Measurements from ENCODE around the gene LYPLA2. TPM values are rescaled to one million over a fixed set of nuclear protein-coding genes. Genes with fewer than 3 reads are reported as not detected.

Gene LYPLA2
- total and polyA plus RNA-seq, 2 experiments from 2014 or later, result 46.3 to 48.1 TPM

GRCh38 chr1:23751815-23752200 lies 39.1 kb upstream of the LYPLA2 start:
- DNase-seq, result no peak
- WGBS, 2 experiments (ENCODE audit: low coverage in 1 of 2, low lambda C conversion rate in 2 of 2, missing lambda C conversion rate in 2 of 2), result 85% methylated on average over 4 of the region's 4 CpGs
- no peak for TF ChIP-seq EZH2phosphoT487 (IDR thresholded peaks at IDR 0.05; ENCODE audit: insufficient read depth, low read depth)
- no peak for TF ChIP-seq EZH2 (IDR thresholded peaks at IDR 0.05; ENCODE audit: insufficient read depth, poor library complexity, severe bottlenecking)
- H3K9me2 ChIP-seq (ENCODE audit: insufficient read depth), result no peaks in the 10 kb centered on the region
- in situ Hi-C loops (cut with MboI), result no loop called here
- no peaks in the 10 kb centered on the region for H3K9me3 ChIP-seq (ENCODE audit: low read depth)
- no peak overlapping the region for H3K4me3 ChIP-seq
- peaks cover 98% of the 10 kb centered on the region for H3K79me2 ChIP-seq (ENCODE audit: insufficient read depth)
- no peak overlapping the region for H2AFZ ChIP-seq
- H3K27ac ChIP-seq, result no peak overlapping the region
- peaks cover 22% of the 10 kb centered on the region; the same call in 1 of the 2 replicates for H3F3A ChIP-seq (ENCODE audit: insufficient read depth)
- H3K27me3 ChIP-seq (replicated peaks; ENCODE audit: insufficient read depth), result no peaks in the 10 kb centered on the region
- no peak overlapping the region for H3K4me2 ChIP-seq (ENCODE audit: unreplicated experiment)
- no peak overlapping the region for H3K9ac ChIP-seq
- peaks cover 13% of the 10 kb centered on the region for H4K20me1 ChIP-seq (ENCODE audit: insufficient read depth)
- peaks cover 62% of the 10 kb centered on the region for H3K36me3 ChIP-seq (ENCODE audit: low read depth)
- H3K4me1 ChIP-seq (ENCODE audit: insufficient read depth), result peaks cover 17% of the 10 kb centered on the region

DNA sequence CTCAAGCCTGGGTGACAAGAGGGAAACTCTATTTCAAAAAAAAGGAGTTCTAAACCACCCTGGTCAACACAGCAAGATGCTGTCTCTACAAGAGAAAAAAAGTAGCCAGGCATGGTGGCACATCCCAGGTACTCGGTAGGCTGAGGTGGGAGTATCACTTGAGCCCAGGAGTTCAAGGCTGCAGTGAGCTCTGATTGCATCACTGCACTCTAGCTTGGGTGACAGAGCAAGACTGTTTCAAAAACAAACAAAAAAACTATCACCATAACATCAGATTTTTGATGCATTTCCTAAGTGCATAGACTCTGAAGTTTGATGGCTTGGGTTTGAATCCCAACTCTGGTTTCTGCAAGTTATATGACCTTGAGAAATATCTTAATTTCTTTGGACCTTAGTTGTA lies 38.0 kb upstream of the LYPLA2 start:
- TF ChIP-seq EZH2 (IDR thresholded peaks at IDR 0.05; ENCODE audit: insufficient read depth, poor library complexity, severe bottlenecking) (no peak), EZH2phosphoT487 (IDR thresholded peaks at IDR 0.05; ENCODE audit: insufficient read depth, low read depth) (no peak)
- peaks cover 15% of the 10 kb centered on the region for H3F3A ChIP-seq (ENCODE audit: insufficient read depth)
- no peaks in the 10 kb centered on the region for H3K9me2 ChIP-seq (ENCODE audit: insufficient read depth)
- no peak overlapping the region for H3K9ac ChIP-seq
- H3K27me3 ChIP-seq (replicated peaks; ENCODE audit: insufficient read depth), result no peaks in the 10 kb centered on the region
- peaks cover 72% of the 10 kb centered on the region for H3K36me3 ChIP-seq (ENCODE audit: low read depth)
- peaks cover 6% of the 10 kb centered on the region for H3K4me1 ChIP-seq (ENCODE audit: insufficient read depth)
- 97 to 100% methylated on average over 1 of the region's 1 CpG for WGBS, 2 experiments (ENCODE audit: low coverage in 1 of 2, low lambda C conversion rate in 2 of 2, missing lambda C conversion rate in 2 of 2)
- H3K4me2 ChIP-seq (ENCODE audit: unreplicated experiment), result no peak overlapping the region
- peaks cover 98% of the 10 kb centered on the region for H3K79me2 ChIP-seq (ENCODE audit: insufficient read depth)
- in situ Hi-C loops (cut with MboI), result no loop called here
- DNase-seq, result no peak
- H4K20me1 ChIP-seq (ENCODE audit: insufficient read depth), result 0 out of 2 replicates have a peak, but pooled peaks cover 3% of the 10 kb centered on the region
- no peak overlapping the region for H2AFZ ChIP-seq
- H3K4me3 ChIP-seq, result no peak overlapping the region
- H3K27ac ChIP-seq, result no peak overlapping the region
- H3K9me3 ChIP-seq (ENCODE audit: low read depth), result no peaks in the 10 kb centered on the region

GRCh38 chr1:23756676-23757075 lies 34.3 kb upstream of the LYPLA2 start:
- 0 out of 2 replicates have a peak, but pooled peaks cover 3% of the 10 kb centered on the region for H4K20me1 ChIP-seq (ENCODE audit: insufficient read depth)
- TF ChIP-seq EZH2phosphoT487 (IDR thresholded peaks at IDR 0.05; ENCODE audit: insufficient read depth, low read depth) (no peak), EZH2 (IDR thresholded peaks at IDR 0.05; ENCODE audit: insufficient read depth, poor library complexity, severe bottlenecking) (no peak)
- H3F3A ChIP-seq (ENCODE audit: insufficient read depth), result peaks cover 4% of the 10 kb centered on the region; the same call in 1 of the 2 replicates
- H3K27me3 ChIP-seq (replicated peaks; ENCODE audit: insufficient read depth), result no peaks in the 10 kb centered on the region
- no peak overlapping the region for H3K4me2 ChIP-seq (ENCODE audit: unreplicated experiment)
- no peaks in the 10 kb centered on the region for H3K9me2 ChIP-seq (ENCODE audit: insufficient read depth)
- H3K27ac ChIP-seq, result peak overlapping the region; percentile 16; the same call in 1 of the 2 replicates
- peaks cover 80% of the 10 kb centered on the region for H3K79me2 ChIP-seq (ENCODE audit: insufficient read depth)
- H3K4me1 ChIP-seq (ENCODE audit: insufficient read depth), result no peaks in the 10 kb centered on the region
- H3K9me3 ChIP-seq (ENCODE audit: low read depth), result no peaks in the 10 kb centered on the region
- DNase-seq, result peak; percentile 76
- no peak overlapping the region for H2AFZ ChIP-seq
- in situ Hi-C loops (cut with MboI), result no loop called here
- H3K4me3 ChIP-seq, result no peak overlapping the region
- WGBS, 2 experiments (ENCODE audit: low coverage in 1 of 2, low lambda C conversion rate in 2 of 2, missing lambda C conversion rate in 2 of 2), result 91 to 97% methylated on average over 3 of the region's 3 CpGs
- H3K36me3 ChIP-seq (ENCODE audit: low read depth), result peaks cover 92% of the 10 kb centered on the region
- H3K9ac ChIP-seq, result no peak overlapping the region

- Histone ChIP-seq H3K4me2 (ENCODE audit: unreplicated experiment) (no peak overlapping the region), H3K27ac (no peak overlapping the region), H3K36me3 (ENCODE audit: low read depth) (peaks cover 91% of the 10 kb centered on the region), H3K4me3 (no peak overlapping the region), H3K9ac (no peak overlapping the region), H3K9me3 (ENCODE audit: low read depth) (no peaks in the 10 kb centered on the region), H3K9me2 (ENCODE audit: insufficient read depth) (no peaks in the 10 kb centered on the region), H3K4me1 (ENCODE audit: insufficient read depth) (no peaks in the 10 kb centered on the region), H3F3A (ENCODE audit: insufficient read depth) (peaks cover 12% of the 10 kb centered on the region), H4K20me1 (ENCODE audit: insufficient read depth) (0 out of 2 replicates have a peak, but pooled peaks cover 3% of the 10 kb centered on the region), H2AFZ (no peak overlapping the region), H3K79me2 (ENCODE audit: insufficient read depth) (peaks cover 80% of the 10 kb centered on the region), H3K27me3 (replicated peaks; ENCODE audit: insufficient read depth) (no peaks in the 10 kb centered on the region)
- in situ Hi-C loops (cut with MboI), result no loop called here
- DNase-seq, result no peak
- WGBS, 2 experiments (ENCODE audit: low coverage in 1 of 2, low lambda C conversion rate in 2 of 2, missing lambda C conversion rate in 2 of 2), result 83 to 100% methylated on average over 1 of the region's 1 CpG
- TF ChIP-seq EZH2 (IDR thresholded peaks at IDR 0.05; ENCODE audit: insufficient read depth, poor library complexity, severe bottlenecking) (no peak), EZH2phosphoT487 (IDR thresholded peaks at IDR 0.05; ENCODE audit: insufficient read depth, low read depth) (no peak)
These were observed 33.1 kb upstream of the LYPLA2 start for GRCh38 chr1:23757812-23758211.

DNA sequence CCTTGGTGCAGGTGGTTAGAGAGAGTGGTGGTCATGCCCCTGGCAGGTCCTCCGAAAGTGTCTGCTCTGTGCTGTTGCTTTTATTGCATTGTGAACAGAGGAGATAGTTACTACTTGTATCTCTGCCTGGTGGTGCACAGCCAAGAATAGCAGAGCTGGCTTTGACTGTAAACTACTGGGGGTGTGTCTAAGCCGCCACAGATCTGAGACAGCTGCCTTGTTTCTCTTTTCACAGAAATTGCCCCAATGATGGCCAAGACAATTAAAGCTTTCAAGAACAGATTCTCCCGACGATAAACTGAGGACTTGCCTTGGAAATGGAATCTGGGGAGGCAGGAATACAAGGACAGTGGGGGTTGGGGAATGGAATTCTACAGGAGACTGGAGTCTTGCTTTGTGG lies 31.7 kb upstream of the LYPLA2 start:
- no peak for DNase-seq
- no peak overlapping the region for H3K4me3 ChIP-seq
- no peaks in the 10 kb centered on the region for H3K9me2 ChIP-seq (ENCODE audit: insufficient read depth)
- no peaks in the 10 kb centered on the region for H4K20me1 ChIP-seq (ENCODE audit: insufficient read depth)
- peaks cover 20% of the 10 kb centered on the region for H3F3A ChIP-seq (ENCODE audit: insufficient read depth)
- no peak overlapping the region for H3K9ac ChIP-seq
- H3K9me3 ChIP-seq (ENCODE audit: low read depth), result no peaks in the 10 kb centered on the region
- H3K27ac ChIP-seq, result no peak overlapping the region
- peaks cover 66% of the 10 kb centered on the region for H3K79me2 ChIP-seq (ENCODE audit: insufficient read depth)
- in situ Hi-C loops (cut with MboI), result no loop called here
- H3K4me2 ChIP-seq (ENCODE audit: unreplicated experiment), result no peak overlapping the region
- no peaks in the 10 kb centered on the region for H3K4me1 ChIP-seq (ENCODE audit: insufficient read depth)
- H2AFZ ChIP-seq, result no peak overlapping the region
- TF ChIP-seq EZH2 (IDR thresholded peaks at IDR 0.05; ENCODE audit: insufficient read depth, poor library complexity, severe bottlenecking) (no peak), EZH2phosphoT487 (IDR thresholded peaks at IDR 0.05; ENCODE audit: insufficient read depth, low read depth) (no peak)
- H3K27me3 ChIP-seq (replicated peaks; ENCODE audit: insufficient read depth), result no peaks in the 10 kb centered on the region
- peaks cover 76% of the 10 kb centered on the region for H3K36me3 ChIP-seq (ENCODE audit: low read depth)
- 22 to 29% methylated on average over 4 of the region's 4 CpGs for WGBS, 2 experiments (ENCODE audit: low coverage in 1 of 2, low lambda C conversion rate in 2 of 2, missing lambda C conversion rate in 2 of 2)

Data from GM23248 (cell line).